ENCODE results near the gene KCNA1.
"Not testable (repeated sequence)": the region's sequence is repeated elsewhere in the genome, so short reads cannot be mapped to it uniquely, and the experiment has no call there.

KCNA1 gene

DNA sequence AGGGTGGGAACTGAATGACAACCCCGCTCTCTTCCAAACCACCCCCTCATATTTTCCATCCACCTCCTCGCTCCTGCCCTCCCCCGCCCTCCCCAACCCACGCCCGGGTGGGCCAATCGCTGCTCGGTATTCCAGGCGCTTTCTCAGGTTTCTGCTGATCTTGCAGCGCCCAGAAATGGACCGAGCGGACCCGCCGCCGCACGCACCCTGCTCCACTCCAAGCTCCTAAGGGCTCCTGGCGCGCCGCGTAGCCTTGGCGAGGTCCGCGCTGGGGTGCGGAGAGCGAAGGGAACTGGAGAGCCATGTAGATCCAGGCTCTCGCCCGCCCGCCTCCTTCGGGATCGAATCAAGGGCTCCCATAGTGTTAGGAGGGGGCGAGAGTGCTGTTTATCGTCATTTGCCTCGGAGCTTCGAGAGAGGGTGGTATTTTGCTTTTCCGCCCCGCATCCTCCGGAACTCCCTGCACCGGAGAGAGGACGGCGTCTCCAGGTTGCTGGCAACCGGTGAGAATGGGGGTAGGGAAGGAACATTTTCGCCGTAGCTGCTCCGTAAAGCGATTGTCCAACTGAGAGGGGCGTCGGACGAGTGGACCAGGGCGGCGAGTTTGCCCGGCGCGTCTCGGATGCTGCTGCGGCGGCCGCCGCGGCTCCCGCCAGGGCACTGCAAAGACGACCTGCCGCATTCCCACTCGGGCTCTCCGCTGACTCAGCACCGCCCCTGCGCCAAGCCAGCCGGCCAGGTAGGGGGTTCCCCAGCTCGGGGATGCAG is at the start of gene KCNA1:
Gene KCNA1, plus strand, starts transcription at position 172 of the 768 bp plus-strand sequence. CDS start 1,474 bp downstream, outside the sequence.
- peak; percentile 55 for DNase-seq (ENCODE audit: low spot score)

DNA sequence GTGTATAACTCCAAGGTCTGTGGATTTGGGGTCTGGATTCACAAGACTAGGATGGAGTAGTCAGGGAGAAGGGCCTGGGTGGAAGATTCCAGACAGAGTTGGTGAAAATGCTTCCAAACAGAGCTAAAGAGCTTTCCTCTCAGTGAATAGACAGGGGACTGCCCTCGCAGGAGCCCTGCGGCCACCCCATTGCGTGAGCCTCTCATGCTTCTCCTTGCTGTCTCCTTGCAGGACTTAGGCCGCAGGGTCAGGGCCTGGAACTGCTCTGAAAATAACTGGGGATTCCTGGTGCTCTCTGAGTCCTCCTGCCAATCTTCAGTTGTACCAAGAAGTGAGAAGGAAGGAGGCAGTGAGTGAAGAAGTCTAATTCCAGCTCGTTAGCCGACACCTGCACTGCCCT is 49.0 kb upstream of the KCNA1 start:
- DNase-seq (ENCODE audit: low spot score), result no peak

DNA sequence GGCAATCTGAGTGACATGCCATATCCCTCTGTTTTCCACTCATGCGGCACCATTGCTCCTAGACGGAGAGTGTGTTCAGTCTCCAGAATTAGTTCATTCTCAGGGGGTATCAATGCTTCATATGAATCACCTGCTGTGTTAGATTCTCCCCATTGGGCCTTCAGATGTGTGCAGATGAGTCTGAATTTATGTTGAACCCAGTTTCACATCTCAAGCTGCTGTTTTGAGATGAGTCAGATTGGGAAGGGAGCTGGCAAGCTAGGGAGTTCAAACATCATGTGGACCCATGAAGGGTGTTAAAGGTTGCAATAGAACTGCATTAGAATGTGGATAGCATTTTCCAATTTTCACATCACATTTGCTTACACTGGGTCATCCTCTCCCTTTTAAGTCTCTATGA is 46.9 kb upstream of the KCNA1 start:
- DNase-seq (ENCODE audit: low spot score), result no peak

DNA sequence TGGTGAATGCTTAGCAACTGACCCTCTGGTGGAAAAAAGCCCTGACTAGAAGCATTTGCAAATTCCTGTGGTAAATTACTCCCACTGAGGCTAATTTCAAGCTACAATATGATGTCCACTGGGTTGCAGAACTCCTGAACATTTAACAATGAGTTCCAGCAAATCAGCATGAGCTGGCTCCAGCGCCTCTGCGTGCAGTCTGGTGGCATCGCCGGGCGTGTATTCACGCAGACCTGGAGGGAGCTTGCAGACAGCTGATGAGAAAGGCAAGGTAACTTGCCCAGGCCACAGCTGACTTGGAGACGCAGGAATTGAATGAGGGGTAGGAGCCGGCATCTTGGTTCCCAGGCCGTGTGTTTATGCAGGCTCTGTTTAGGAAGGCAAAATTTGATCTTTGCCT is 45.1 kb upstream of the KCNA1 start:
- no peak for DNase-seq (ENCODE audit: low spot score)

DNA sequence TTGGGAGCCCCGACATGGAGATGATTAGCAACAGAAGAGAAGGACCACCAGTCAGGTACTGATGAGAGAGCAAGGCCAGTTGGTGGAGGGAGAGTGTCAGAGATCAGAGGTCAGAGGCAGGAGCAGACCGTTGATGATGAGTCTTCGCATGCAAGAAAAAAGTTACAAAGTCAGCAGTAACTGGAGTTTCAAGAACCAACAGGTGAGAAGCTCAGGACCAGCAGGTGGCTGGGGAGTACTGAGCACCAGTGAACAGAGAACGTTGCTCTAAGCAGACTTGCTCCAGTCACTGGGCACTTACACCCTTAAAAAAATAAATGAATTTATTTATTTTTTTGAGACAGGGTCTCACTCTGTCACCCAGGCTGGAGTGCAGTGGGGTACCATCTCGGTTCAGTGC is 44.5 kb upstream of the KCNA1 start:
- DNase-seq (ENCODE audit: low spot score), result no peak

DNA sequence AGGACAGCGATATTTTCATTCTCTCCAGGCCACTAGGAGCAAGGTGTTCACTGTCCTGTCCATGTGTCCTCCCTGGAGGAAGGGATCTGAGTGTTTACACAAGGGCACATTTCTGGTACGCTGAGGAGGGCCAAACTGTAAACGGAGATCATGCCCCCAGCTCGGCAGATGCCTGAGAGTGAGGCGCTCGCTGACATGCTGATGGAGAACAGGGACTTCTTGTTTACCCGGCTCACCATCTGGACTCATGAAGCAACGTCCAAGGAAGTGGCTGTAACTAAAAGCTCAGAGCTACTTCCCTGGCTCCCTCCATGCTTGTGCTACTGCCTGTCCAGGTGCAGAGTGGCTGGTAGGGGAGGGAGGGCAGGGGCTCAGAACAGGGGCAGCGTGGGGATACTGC is 43.4 kb upstream of the KCNA1 start:
- DNase-seq (ENCODE audit: low spot score), result no peak

DNA sequence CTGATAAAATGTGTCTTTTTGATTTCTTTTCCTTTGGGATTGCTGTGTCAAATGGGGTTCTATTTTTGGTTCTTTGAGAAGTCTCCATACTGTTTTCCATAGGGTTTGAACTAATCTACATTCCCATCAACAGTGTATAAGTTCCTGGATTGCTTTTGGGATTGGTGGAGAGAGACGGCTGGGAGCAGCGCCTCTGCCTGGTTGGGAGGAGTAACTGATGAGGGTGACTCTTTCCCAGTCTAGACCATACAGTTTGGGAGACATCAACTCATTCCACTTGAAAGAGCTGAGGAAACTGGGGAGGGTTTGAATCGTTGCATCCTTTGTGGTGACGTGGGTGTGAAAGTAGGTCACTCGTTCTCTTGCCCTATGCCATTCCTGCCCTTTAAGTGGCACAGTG is 42.3 kb upstream of the KCNA1 start:
- no peak for DNase-seq (ENCODE audit: low spot score)

DNA sequence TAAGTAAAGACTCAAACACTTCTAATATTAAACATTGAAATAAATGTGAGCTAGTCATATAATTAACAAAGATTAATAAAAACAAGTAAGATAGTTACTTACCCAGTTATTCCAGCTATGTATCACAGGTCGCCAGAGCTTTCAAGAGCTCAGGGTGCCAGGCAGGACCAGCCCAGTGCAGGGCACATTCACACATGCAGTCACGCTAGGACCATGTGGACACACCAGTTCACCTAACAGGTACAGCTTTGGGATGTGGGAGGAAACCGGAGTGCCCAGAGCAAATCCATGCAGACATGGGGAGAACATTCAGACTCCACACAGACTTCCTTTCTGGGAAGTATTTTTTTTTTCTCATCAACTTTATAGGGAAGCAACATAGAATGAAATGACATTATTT is 39.3 kb upstream of the KCNA1 start:
- DNase-seq (ENCODE audit: low spot score), result no peak

DNA sequence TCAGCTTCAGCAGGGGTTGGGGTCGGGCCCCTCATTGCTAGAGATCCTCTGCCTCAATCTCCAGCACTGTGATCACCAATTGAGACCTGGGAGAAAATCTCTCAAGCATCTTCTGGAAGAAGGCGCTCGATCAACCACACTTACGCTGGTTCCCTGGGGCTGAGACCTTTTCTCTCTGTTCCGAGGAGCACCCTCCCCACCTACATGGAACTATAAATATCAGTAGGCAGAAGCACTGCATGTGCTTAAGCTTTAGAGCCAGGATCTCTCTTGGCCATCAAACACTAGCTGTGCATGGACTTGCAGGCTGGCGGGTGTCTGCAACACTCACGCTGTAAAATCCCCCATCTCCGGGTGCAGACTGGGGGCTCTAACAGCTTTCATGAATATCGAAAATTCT is 38.2 kb upstream of the KCNA1 start:
- DNase-seq (ENCODE audit: low spot score), result no peak

DNA sequence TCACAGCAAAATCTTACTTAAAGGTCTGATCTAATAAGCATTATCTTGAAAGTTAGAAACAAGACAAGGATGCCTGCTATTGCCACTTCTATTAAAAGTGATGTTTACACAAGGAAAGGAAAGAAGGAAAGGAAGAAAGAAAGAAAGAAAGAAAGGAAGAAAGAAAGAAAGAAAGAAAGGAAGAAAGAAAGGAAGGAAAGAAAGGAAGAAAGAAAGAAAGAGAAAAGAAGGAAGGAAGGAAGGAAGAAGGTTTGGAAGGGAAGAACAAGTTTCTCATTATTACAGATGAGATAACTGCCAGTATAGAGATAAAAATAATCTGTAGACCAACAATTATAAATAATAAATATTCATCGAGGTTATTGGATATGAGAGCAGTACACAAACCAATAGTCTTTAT is 35.8 kb upstream of the KCNA1 start:
- DNase-seq (ENCODE audit: low spot score), result no peak

DNA sequence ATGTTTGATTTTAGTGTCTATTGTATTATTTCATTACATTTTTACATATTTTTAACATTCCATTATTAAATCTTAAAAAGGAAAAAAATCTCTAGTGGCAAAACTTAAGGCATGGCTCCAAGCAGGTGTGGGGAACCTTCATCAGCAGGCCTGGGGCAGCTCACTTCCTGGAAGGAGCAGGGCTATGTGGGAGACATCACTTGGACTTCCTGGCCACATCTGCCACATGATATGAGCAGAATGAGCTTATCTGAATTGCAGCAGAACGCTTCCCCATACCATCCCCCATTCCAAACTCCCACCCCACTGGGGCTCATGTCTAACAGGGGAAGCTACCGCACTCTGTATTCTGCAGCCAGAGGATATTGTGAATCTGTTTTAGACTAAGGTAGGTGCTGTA is 35.0 kb upstream of the KCNA1 start:
- no peak for DNase-seq (ENCODE audit: low spot score)

DNA sequence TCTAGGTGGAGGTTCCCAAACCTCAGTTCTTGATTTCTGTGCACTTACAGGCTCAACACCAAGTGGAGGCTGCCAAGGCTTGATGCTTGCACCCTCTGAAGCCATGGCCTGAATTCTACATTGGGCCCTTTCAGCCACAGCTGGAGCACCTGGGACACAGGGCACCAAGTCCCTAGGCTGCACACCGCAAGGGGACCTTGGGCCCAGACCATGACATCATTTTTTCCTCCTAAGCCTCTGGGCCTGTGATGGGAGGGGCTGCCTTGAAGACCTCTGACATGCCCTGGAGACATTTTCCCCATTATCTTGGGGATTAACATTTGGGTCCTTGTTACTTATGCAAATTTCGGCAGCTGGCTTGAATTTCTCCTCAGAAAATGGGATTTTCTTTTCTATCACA is 30.2 kb upstream of the KCNA1 start:
- not testable (repeated sequence) for DNase-seq (ENCODE audit: low spot score)

DNA sequence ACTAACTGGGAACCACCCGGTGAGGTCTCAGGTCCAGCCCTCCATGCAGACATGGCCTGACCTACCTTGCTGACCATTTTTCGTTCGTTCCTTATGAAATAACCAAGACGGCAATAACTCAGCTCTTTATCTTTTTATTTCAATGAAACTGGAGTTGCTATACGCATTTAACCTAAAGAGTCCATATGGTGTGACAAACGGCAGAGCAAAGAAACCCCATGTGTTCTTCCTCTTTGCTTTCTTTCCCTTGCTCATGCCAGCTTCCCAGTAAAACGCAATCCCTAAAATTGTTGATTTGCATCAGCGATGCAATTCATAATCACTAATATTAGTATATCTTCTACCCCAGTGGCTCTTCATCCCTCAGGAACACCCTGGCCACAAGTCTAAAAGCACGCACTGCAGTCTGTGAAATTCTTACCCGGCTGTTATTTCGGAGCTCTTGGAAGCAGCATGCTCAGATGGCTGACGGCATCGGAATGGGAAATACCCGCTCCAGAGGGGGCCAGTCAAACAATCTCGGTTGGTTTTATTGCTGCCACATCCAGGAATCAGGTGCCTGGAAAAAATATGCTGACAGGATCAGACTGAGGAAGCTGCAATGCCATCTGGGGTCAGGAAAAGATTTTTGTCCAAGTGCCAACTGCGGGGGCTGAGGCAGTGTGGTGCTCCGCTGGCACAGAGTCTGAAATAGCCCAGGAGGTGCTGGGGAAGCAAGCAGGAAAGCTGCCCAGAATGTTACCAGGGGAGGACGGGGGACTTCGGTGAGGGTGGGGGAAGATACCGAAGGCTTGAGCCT is 28.2 kb upstream of the KCNA1 start:
- DNase-seq (ENCODE audit: low spot score), result no peak

DNA sequence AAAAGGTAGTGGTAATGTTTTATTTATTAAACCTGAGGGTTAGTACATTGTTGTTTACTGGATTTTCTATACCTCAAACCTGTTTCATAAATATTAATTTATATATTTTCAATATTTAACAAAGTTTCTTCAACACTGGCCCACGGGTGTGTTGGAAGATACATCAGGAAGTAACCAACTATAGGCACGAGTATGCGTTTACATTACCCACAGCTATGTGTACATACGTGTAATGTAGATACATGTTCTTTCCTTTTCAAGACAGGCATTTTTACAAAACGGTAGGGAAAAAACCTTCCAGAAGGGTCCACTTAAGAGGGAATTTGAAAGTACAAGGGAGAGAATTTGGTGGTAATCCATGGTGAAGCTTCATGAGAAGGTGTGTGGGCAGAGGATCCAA is 17.8 kb upstream of the KCNA1 start:
- DNase-seq (ENCODE audit: low spot score), result no peak

DNA sequence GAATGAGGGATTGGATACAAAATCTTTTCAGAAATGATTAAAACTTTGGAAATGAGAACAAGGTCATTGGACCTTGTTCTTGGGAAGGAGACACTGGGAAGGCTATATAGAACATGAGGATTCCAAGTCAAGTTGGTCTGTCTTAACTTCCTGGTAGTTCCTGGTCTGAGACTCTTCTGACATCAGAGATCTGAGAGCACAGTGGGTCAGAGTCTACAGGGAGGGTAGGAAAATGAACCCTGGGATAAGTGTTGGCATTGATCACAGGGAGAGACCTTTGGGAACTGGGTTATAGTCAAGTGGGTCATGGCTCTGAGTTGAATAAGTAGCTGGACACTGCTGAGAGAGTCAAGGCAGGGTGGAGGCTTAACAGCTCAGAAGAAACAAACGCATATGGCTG is 17.3 kb upstream of the KCNA1 start:
- DNase-seq (ENCODE audit: low spot score), result no peak

DNA sequence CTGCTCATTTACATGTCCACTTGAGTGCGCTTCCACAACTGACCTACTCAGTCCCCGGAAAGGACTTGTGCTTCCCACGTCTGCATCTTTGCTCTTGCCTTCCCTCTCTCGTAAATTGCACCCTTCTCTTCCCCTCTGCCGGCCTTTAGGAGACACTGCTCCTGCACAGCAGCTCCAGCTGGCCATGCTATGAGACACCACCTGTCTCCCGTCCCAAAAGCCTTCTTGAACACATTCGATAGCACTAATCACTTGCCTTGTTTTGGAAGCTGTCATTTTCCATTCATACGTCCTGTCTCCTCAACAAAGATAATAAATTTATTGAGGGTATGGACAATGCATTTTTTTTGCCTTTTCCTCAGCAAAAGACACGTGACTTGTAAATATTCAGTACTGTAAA is 15.7 kb upstream of the KCNA1 start:
- DNase-seq (ENCODE audit: low spot score), result no peak

DNA sequence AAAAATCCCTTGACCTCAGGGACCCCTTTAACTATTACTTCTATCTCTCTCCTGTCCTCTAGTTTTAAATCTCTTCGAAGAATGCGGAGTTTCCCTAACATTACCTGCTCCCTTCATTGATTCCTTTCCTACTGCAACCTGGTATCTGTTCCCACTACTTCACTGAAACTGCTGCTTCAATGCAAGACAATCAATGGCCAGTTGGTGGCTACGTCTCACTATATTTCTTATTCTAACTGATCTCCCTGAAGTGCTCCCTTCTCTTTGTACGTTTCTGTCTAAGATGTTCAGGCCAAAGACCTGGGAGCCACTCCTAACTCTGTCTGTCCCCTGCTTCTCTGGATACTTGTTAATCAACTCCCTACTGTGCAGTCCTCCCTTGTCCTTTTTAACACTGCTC is 10.3 kb upstream of the KCNA1 start:
- no peak for DNase-seq (ENCODE audit: low spot score)

DNA sequence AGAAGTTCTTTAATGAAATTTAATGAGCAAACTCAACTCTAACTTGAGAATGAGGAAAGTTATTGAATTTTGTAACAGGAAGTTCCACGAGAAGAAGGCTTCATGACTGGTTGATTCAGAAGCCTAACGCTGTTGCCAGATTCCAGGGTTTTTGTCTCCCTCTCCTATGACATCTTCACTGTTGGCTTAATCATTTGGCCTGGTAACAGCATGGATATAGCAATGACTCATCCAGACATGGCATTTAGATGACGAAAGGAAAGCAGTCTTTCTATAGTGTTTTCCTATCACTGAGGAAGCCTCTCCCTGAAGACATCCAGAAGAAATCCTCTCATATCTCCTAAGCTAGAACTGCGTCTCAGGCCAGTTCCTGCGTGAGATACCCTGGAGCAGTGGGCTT is 9.4 kb upstream of the KCNA1 start:
- DNase-seq (ENCODE audit: low spot score), result no peak

DNA sequence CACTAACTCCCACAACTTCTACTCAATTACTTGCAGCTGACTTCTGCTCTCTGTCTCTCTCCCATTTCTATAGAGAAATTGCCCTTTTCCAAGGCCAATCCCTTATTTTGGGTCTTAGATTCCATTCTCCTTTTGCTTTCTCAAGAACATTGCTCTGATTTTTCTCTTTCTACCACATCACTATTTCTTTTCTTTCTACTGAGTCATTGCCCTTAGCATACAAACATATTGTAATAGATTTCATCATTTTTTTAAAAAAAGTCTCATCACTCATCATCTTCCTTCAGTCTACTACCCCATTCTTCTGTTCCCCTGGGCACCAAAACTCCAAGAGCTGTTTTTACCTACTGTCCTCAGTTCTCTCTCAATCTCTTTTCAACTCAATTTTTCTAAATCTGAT is 4.4 kb upstream of the KCNA1 start:
- DNase-seq (ENCODE audit: low spot score), result no peak

DNA sequence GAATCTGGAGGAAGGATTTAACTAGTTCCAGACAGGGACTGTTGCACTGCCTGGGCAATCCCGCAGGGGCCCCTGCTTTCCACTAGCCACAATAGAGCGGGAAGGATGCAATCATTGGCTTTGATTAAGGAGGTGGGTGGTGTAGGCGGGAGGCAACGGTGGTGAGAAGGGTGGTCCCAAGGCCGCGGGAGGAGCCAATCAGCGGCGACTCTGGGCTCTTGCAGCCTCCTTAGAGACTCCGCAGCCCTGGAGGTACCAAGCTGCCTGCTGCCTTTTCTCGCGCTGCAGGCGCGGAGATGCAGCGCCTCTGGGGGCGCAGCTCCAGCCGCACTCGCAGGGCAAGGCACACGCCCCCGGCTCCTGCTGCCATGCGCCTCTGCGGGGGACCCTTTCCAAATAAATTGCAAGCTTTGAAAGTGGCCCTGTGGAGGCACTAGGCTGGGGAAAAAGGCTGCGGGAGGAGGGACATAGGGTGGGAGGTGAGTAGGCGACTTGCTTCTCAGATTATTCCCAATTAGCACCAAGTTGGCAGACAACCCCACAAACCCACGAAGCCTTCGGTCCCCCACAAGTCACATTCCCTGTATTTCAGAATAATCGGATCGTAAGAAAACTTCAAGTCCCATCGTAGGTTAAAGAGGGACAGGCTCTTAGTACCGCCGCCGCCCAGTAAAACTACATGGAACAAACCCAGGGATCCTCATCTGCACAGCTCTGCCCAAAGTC is 858 bp upstream of the KCNA1 start:
- peak; percentile 55 for DNase-seq (ENCODE audit: low spot score)

DNA sequence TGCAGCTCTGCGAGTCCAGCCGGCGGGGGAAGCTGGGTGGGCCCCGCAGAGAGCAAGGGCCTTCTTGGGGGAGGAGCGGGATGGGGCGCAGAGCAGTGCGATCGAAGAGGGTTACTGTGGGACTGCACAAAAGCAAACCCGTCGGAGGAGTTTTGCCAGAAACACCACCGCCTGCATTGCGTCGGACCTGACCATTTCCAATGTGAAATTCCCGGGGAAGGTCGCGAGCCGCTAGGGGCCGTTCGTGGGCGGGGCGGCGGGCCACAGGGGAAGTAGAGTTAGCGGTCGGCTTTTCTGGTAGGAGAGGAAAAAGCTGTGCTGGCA is 333 bp upstream of the KCNA1 start:
- DNase-seq (ENCODE audit: low spot score), result no peak

DNA sequence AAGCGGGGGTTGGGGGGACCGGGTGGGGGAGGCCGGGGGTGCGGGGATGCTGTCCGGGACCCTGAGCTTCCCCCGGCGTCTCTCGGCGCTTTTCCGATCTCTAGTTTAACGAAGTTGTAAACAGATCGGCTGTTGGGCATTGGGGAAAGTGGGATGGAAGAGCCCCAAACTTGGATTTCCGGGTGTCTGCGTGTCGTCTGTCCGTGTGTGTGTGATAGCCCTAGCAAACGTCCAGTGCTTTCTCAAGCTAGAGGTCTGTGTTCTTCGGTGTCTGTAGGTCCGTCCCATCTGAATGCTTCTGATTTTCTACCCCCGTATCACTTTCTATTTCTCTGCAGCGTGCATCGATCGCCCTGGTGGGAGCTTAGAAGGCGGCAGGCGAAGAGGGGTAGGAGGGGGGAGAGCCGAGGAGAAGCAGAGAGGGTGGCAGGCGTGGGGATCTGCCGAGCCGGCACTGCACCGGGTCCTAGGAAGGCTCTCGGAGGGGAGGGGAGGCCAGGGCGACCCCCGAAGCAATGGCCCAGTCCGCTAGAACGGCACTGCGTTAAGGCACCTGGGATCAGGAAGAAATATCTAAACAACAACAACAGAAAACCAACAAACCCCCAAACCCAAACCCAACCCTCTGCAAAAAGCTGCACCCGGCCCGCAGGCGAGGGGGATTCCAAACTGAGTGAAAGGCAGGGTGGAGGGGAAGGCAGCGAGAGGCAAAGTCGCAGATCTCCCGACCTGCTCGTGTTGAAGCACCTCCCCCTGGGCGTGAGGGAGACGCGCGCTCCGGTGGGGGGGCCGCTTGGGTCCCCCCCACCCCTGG is 1.0 kb downstream of the KCNA1 start:
- peak; percentile 36 for DNase-seq (ENCODE audit: low spot score)

Measured in D341Med (cell line).